GM23248 (cell line): Measurements from ENCODE around the gene RSF1.

Experiments used
- EZH2 ChIP-seq: fragments of 200-600 bp; sonication (generic); IDR thresholded peaks from 2 replicates; pipeline ENCODE4 v1.6.1; 2018; ENCODE audit warnings: antibody characterized with exemption, mild to moderate bottlenecking; ENCODE audit not compliant: insufficient read depth, poor library complexity, severe bottlenecking
- EZH2phosphoT487 ChIP-seq: fragments of 200-600 bp; sonication (generic); IDR thresholded peaks from 2 replicates; pipeline ENCODE4 v1.6.1; 2018; ENCODE audit warnings: antibody characterized with exemption, moderate library complexity, mild to moderate bottlenecking, low read depth; ENCODE audit not compliant: insufficient read depth

GRCh38 chr11:77695417-77695816 lies 125.1 kb downstream of the RSF1 start:
- TF ChIP-seq EZH2 = no peak
- no peak for TF ChIP-seq EZH2phosphoT487
